MV-4-11 (cell line): ENCODE measurements around the gene PEMT.

ENCODE experiments used
- DNase-seq: peaks from one replicate; lab custom pipeline; 2025; lab: John Stamatoyannopoulos, UW

The PEMT gene

DNA sequence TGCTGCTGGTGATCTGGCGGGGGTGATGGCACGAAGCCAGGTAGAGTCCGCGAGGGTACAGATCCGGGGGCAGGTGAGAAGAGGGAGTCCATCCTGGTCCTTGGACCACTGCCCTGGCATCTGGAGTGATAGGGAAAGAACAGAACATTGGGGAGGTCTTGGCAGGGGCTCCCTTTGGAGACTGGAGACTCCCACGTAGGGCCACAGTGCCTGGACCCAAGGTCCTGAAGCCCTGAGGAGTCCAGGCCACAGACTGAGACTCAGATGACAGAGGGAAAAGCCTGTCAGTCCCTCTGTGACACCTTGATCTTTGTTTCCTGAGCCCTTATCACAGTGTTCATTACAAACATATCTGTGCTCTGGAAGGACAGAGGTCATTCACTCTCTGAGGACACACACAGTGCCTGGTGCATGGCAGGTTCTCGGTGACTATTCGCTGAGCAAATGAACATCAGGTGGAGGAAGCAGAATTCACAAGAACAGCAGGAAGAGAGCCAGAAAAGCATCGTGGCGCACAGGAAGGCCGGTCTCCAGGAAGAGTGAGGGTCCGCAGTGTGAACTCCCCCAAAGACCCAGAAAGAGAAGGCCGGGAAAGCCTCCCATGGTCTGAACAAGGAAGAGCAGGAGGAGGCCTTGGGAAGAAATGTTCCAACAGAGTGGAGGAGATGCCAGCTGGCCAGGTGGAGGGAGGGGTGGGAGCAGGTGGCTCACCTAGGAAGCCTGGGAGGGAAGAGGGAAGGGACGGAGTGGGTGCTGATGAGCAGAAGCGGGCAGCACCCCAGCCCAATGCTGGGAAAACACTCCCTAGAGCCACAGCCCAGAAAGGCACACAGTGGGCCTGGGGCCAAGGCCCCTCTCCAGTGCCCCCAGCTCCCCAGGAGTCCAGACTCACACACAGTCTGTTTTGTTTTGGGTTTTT lies 20.5 kb downstream of the PEMT start:
- DNase-seq: no peak

GRCh38 chr17:17570140-17570797 lies 21.2 kb downstream of the PEMT start:
- no peak for DNase-seq

- no peak for DNase-seq
These were observed 21.8 kb downstream of the PEMT start for GRCh38 chr17:17569691-17570090.

GRCh38 chr17:17568772-17569195 lies 22.7 kb downstream of the PEMT start:
- peak; percentile 26 for DNase-seq

GRCh38 chr17:17567631-17568030 lies 23.9 kb downstream of the PEMT start:
- no peak for DNase-seq

DNA sequence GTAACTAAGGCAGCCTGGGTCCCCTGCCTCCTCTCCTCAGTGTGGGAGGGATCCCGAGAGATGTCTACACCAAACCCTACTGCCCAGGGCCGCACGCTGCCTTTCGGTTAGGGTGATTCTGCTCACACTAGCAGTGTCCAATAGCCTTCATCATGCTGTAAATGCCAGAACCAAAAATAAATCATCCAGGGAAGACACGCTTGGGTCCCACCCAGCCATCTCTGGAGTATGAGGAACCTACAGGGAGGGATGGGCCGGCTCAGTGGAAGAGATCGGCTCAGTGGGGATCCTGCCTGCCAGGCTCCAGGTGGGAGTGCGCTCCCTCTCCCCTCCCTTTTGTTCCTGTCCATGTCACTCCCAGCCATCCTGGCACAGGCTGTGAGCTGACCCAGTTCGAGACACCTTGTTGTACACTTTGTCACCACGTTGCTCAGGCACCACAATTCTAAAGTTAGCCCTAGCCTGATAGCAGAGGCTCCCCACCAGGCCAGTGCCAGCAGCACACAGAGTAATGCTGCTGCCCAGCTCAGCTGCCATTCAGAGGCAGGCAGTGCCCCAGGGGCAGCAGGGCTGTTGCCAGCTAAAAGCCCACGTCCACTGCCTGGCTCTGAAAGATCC lies 24.5 kb downstream of the PEMT start:
- no peak for DNase-seq

DNA sequence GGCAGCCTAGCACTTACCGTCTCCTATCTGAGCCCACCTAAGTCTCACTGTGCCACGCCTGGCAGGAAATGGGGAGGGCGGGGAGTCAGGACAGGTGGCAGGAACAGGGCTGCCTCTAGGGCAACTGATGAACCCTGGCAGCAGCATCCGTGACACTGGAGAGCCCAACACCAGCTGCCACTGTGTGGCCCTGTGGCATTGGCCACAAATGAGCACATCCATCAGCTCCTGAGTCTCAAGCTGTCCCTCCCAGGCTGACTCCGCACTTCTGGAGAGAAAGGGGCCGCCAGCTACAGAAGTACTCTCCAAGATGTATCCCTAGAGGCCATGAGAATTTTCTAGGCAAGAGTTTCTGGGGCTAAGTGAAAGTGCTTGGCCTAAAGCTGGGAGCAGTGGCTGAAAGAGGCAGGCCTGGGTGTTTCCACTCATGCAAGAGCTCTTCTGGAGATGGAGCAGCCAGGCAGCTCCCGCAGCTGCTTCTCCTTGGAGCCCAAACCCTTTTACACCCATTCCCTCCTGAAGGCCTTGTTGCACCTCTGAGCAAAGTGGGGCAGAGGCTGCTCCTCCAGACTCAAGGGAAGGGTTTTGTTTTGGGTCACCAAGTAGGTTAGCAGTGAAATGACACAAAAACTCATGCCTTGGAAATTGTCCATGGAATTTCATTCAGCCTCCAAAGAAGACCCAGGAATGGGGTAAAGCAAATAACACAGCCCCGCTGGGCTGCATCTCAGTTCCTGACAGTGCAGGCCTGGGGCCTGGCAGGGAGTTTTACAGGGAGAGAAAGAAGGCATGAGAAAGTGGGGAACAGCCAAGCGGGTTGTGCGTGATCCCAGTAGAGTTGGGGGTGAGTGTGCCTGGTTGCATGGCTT lies 25.8 kb downstream of the PEMT start:
- no peak for DNase-seq

DNA sequence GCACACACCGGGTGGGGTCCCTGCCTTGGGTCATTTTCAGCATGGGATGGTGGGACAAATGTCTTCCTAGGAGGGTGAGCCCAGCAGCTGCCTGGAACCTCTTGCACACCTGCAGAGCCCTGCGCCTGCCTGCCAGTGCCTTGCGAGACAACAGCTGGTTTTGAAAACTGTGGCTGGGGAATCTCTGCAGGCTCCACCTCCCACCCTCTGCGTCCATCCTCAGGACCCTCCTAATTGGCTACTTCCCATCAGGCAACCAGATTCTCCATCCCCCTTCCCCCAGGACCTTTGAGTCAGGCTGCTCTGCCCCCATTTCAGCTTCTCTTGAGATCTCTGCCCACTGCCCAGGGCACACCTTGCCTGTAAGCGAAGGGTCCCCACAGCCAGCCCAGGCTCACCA lies 26.6 kb downstream of the PEMT start:
- no peak for DNase-seq

- DNase-seq: no peak
These were observed 27.2 kb downstream of the PEMT start for GRCh38 chr17:17564323-17564722.

GRCh38 chr17:17563530-17563929 lies 28.0 kb downstream of the PEMT start:
- no peak for DNase-seq

DNA sequence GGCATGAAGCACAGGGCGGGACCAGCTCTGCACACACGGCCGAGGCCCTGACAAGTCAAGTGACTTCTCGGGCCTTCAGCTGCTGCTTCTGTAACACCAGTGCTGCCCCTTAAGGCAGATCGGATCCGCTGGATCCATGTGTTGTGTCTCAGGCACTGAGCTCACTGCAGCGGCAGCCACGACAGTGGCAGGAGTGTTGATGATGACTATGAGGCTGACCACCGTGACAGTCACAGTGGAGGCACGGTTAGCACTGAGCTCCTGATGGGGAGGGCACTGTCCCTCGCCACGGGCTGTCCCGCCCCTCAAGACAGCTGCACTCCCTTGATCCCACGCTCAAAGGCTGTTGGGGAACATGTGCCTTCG lies 29.4 kb downstream of the PEMT start:
- DNase-seq: no peak

DNA sequence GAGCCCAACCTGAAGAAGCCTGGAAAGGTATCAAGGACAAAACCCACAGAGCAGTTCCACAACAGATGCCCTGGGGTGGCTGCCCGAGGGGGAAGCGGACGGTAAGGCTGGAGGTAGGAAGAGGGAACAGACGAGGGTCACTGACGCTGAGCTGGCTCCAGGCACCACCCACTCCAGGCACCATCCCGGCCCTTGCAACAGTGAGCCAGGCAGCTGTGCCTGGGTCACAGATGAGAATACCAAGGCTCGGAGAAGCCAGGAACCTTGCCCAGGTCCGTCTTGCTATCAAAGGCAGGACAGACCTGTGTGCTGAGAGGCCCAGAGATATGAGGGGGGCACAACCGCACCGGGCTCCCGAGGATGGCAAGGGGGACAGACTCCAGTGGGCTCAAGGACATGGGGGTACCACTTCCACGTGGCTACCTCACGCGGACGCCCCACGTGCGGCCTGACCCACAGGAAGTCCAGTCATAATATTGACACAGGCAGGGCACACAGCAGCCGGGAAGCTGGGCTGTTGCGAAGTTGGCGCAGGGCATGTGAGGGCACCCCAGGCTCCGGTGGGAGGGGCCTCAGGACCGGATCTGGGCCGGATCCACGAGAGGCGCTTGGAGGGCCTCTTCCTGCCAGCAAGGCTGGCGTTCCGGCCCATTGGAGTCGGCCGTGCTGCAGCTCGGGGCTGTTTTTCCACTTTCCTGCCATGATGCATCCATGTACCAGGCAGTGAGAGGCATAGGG lies 29.9 kb downstream of the PEMT start:
- no peak for DNase-seq

- no peak for DNase-seq
These were observed 30.5 kb downstream of the PEMT start for GRCh38 chr17:17560975-17561374.

DNA sequence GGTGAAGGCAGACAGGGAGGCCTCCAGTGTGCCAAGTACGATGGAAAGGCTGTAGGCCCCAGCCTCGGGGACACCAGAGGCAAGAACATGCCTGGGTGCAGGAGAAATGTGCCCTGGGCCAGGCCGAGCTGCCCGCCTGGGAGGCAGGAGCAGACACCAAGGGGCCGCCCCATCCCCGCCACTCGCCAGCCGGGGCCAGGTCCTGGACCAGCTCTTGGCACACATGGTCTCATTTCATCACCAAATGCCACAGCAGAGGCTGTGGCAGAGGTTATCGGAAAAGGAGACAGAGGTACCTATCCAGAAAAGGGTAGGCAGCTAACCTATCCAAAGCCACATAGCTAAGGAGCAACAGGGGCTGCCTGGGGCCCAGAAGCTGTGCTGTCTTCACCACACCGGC lies 31.3 kb downstream of the PEMT start:
- DNase-seq: no peak

- no peak for DNase-seq
These were observed 32.3 kb downstream of the PEMT start for GRCh38 chr17:17559164-17559563.

DNA sequence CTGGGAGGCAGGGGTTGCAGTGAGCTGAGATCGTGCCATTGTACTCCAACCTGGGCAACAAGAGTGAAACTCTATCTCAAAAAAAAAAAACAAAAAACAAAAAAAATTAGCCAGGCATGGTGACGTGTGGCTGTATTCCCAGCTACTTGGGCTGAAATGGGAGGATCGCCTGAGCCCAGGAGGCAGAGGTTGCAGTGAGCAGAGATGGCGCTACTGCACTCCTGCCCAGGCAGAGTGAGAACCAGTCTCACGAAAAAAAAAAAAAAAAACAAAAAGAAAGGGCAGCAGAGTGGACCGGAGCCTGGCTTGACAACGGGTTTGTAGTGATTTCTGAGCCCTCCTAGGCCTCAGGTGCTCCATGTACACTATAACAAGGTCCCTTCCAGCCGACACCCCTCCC lies 33.1 kb downstream of the PEMT start:
- no peak for DNase-seq

GRCh38 chr17:17557796-17558195 lies 33.7 kb downstream of the PEMT start:
- no peak for DNase-seq

DNA sequence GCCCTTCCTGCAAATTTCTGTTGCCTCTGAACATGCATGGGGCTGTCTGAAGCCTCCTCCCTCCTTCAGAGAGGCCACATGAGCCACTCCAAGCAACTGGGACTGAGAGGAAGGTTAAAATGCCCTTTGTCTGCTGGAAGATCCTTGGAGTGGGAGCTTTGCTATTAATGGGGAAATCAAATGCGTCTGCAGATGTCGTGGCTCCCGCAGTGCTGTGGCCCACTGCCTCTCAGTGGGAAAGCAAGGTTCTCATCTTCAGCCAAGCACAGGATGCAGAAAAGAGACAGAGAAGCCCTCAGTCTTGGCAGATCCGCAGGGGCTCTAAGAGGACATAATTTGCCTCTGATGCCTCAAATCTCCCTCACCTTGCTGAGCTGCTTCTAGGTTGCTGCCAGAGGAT lies 34.8 kb downstream of the PEMT start:
- no peak for DNase-seq

DNA sequence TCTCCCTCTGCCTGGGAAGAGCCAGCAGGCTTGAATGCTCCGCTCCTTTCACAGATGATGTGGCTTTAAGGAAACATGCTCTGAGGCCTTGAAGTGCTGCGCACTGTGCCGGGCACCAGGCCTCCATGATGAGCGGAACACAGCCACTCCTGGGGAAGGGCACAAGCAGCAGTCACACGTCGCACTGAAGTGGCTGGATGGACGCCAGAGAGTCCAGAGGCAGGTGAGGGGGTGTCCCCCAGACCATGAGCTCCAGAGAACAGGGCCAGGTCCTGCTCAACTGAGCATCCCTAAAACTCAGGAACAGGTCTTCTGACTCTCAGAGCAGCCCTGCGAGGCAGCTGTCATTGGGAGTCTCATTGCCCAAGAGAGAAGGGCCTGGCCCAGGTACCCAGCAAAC lies 35.6 kb downstream of the PEMT start:
- DNase-seq: no peak

GRCh38 chr17:17555151-17555550 lies 36.4 kb downstream of the PEMT start:
- no peak for DNase-seq

- DNase-seq: no peak
These were observed 37.2 kb downstream of the PEMT start for GRCh38 chr17:17554266-17554665.
